Loucy (cell line): Measurements from ENCODE around the gene FIS1.

Experiments used
- CTCF ChIP-seq: fragments of 200-600 bp; sonication (generic); conservative IDR thresholded peaks from 2 replicates; pipeline ENCODE4 v1.5.1; 2014; ENCODE audit warnings: mild to moderate bottlenecking, antibody characterized with exemption, low read length
- EZH2phosphoT487 ChIP-seq: fragments of 200-600 bp; IDR thresholded peaks from 2 replicates; pipeline ENCODE4 v1.6.1; 2018; ENCODE audit warnings: antibody characterized with exemption, mild to moderate bottlenecking, moderate library complexity, borderline replicate concordance

GRCh38 chr7:101212014-101212413 is 32.9 kb downstream of the FIS1 start:
- TF ChIP-seq CTCF (no peak; the same call in 1 of the 2 replicates), EZH2phosphoT487 (no peak)
